GM20000 (cell line): ENCODE data around the gene ERG.

ENCODE experiments used
- DNase-seq: peaks from one replicate; pipeline ENCODE4 v3.0.0; 2012; ENCODE audit warnings: low spot score
- TF ChIP-seq, protein P1 (sequence below): IDR thresholded peaks from 2 replicates; pipeline ENCODE4 v1.5.1; 2012; ENCODE audit warnings: mild to moderate bottlenecking, control low read depth; ENCODE audit errors: extremely low read depth, missing control alignments

ERG gene

DNA sequence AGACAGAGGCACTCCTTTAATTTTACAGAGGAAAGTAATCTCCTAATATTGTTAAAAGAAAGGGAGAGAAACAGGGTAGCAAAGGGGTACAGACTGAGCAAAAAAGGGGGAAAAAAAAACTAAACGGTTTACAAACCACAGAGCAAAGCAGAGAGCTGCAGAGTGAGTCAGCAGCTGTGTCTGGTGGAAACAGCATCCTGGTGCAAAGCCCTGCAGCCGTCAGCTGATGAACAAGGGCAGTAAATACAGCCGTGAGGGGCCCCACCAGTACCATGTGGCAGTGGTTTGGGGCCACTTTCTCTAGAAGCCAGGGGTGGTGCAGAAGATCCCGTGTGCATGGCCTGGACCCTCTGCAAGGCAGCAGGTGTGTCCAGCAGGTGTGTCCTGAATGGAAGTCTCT, 111.3 kb downstream of the ERG start:
- TF ChIP-seq, protein P1, sequence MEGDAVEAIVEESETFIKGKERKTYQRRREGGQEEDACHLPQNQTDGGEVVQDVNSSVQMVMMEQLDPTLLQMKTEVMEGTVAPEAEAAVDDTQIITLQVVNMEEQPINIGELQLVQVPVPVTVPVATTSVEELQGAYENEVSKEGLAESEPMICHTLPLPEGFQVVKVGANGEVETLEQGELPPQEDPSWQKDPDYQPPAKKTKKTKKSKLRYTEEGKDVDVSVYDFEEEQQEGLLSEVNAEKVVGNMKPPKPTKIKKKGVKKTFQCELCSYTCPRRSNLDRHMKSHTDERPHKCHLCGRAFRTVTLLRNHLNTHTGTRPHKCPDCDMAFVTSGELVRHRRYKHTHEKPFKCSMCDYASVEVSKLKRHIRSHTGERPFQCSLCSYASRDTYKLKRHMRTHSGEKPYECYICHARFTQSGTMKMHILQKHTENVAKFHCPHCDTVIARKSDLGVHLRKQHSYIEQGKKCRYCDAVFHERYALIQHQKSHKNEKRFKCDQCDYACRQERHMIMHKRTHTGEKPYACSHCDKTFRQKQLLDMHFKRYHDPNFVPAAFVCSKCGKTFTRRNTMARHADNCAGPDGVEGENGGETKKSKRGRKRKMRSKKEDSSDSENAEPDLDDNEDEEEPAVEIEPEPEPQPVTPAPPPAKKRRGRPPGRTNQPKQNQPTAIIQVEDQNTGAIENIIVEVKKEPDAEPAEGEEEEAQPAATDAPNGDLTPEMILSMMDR: no peak
- DNase-seq: no peak

DNA sequence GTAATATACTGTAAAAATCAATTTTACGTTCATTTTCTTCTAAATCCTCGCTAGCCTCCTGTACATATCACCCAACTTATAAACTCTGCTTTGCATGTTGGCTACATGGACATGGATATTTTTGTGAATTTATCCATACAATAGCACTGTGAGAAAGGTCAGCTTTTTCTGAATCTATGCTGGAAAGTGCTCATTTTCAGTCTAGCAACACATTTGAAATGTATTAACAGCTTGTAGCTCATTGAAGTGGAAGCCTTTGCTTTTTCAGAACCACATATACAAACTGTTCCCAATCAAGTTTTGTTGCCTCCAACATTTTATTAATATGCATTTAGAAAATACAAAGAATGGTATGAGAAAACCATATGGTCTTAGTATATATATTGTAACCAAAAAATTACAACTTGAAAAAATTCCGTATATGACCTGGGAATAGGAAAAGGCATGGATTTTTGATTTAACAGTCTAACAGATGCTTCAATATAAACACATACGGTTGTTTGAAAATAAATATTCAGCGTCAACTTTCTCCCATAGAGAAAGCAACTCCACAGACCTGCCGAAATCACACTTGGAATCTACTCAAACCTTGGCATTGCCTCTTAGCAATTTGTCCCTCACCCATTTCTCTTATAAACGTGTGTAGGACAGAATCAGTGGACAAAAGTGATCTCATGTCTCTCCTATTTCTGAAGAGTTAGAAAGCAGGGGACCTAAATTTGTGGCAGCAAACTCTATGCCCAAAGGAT, 112.7 kb downstream of the ERG start:
- no peak for DNase-seq
- TF ChIP-seq, protein P1: no peak

DNA sequence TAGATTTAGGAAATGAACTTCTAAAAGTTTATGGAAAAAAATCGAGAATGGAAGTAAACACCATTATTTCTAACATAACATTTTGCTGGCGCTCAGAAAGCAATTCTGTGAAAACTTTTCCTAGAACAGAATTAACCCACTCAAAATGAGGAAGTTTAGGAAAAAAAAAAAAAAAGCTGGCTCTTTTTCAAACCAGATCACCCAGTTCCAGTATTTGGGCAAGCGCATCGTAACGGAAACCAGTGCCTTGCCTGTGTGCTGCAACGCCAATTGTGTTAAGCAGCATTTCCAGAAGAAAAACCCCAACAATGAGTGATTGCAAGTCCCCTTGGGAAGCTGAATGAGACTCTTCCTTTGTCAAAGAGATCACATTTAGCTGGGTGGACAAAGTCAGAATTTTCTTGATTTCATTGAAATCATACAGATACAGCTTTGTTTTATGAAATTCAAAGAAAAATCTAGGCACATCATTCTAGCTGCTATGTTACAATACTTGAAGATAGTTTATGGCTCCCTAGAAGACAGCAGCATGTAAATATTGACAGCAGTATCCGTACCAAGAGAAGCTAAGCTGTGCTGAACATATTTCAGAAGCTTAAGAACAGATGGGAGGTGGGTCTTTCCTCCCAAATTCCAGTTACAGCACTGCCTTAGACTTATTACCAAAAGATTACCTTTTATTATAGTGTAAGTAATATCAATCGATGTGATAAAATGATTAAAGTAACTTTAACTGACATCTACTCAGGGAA, 113.4 kb downstream of the ERG start:
- TF ChIP-seq, protein P1: no peak
- DNase-seq: no peak

DNA sequence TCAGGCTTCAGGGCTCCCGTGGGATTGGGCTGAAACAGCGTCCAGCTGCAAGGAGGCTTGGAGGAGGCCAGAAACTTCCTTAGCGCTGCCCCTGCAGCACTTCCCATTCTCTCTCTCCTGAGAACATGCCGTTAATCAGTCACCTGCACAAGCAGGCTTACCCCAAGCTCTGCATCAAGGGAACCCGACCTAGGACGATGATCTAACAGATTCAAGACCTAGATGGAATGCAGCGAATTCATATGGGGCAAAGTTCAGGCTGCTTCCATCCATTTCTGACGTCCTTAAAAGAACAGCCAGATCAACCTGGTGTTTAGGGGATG, 114.1 kb downstream of the ERG start:
- TF ChIP-seq, protein P1: no peak
- DNase-seq: no peak

DNA sequence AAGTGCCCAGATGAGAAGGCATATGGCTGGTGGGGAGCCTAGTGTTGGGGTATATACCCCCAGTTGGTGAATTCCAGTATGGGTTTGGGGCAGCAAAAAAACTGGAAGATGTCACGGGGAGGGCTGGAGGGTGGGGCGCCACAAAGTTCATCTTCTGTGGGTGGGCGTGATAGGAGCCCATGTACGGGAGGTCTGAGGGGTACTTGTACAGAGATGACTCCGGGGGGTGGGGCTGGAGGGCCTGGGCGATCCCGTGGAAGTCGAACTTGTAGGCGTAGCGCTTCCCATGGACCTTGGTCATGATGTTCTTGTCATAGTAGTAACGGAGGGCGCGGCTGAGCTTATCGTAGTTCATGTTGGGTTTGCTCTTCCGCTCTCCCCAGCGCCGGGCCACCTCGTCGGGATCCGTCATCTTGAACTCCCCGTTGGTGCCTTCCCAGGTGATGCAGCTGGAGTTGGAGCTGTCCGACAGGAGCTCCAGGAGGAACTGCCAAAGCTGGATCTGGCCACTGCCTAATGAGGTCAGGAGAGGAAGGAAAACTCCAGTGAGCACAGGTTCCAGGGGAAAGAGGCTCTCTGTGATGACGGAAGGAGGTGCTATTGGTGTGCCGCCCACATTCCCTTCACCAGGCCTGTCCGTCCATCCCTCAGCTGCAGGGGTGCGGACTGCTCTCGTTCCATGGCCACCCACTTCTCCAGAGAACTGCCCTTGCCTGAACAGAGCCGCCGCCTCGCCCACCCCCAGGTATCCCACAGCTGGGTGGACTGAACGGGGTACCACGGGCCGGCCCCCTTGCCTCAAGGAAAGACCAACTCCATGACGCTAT, 114.7 kb downstream of the ERG start:
- no peak for DNase-seq
- TF ChIP-seq, protein P1: no peak

DNA sequence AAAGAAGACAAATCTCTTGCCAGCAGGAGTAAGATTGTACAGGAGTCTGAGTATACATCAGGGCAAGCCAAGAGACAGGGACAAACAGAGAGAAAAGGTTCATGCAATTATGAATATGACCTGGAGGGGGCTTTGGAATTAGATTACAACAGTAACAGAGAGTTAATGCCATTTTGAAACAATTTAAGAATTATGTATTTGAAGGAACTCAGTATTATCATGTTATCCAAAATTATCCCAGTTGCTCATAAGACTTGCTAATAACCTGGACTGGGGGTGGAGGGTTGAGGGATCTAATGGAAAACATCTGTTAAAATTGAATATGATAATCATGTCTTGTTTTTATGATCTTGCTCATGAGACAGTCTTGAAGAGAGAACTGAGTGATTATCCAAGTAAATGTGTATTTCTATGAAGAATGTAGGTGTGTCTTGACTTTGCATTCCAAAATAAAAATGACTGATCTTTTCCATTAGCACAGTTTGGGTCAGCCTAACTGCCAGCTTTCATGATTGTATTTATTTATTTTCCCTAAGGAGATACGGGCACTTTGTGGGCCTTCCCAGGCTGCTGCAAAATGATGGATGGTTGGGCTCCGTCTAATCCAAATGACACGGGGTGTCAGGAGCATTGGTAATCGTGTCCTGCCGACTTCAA, 117.7 kb downstream of the ERG start:
- TF ChIP-seq, protein P1: no peak
- DNase-seq: no peak
